Esophagus muscularis mucosa (tissue), 4 donors: Measurements from ENCODE around the gene ANKRD16. TPM values are rescaled to one million over a fixed set of nuclear protein-coding genes. Genes with fewer than 3 reads are reported as not detected.

Source experiments
- DNase-seq: peaks from one replicate; pipeline ENCODE4 v3.0.0-alpha.2; 2017; ENCODE audit errors: extremely low spot score
- H3K27ac ChIP-seq, 4 donors: fragments of 200-600 bp; sonication (generic); replicated peaks in 1 of 4; 1 replicate in 3 of 4; 2 replicates in 1 of 4; pipeline ENCODE4 v1.5.1; 2016 to 2019; ENCODE audit warnings: mild to moderate bottlenecking in 1 of 4
- H3K27me3 ChIP-seq, 4 donors: fragments of 200-600 bp; sonication (generic); one replicate each; pipeline versions ENCODE4 v1.5.1 to v1.6.0; 2016 to 2019
- H3K36me3 ChIP-seq, 4 donors: fragments of 200-600 bp; sonication (generic); one replicate each; pipeline ENCODE4 v1.5.1; 2016 to 2019
- H3K4me1 ChIP-seq, 4 donors: fragments of 200-600 bp; sonication (generic); one replicate each; pipeline ENCODE4 v1.5.1; 2016 to 2019
- H3K4me3 ChIP-seq, 4 donors: fragments of 200-600 bp; sonication (generic); 1 replicate in 2 of 4; 2 replicates in 2 of 4; pipeline ENCODE4 v1.5.1; 2016 to 2019; ENCODE audit warnings: mild to moderate bottlenecking in 4 of 4, moderate library complexity in 1 of 4
- H3K9me3 ChIP-seq, 4 donors: fragments of 200-600 bp; sonication (generic); 1 replicate in 3 of 4; 2 replicates in 1 of 4; pipeline ENCODE4 v1.5.1; 2016 to 2019
- EP300 ChIP-seq: sonication (generic); formaldehyde crosslinking; IDR thresholded peaks from one replicate; pipeline ENCODE4 v1.6.1; 2017; ENCODE audit warnings: antibody characterized with exemption
- POLR2A ChIP-seq: fragments of 450-650 bp; IDR thresholded peaks from one replicate; pipeline ENCODE4 v1.6.1; 2017; ENCODE audit warnings: antibody characterized with exemption, moderate library complexity, mild to moderate bottlenecking, low read depth
- POLR2AphosphoS5 ChIP-seq, 2 donors: sonication (generic); formaldehyde crosslinking; IDR thresholded peaks; one replicate each; pipeline ENCODE4 v1.6.1; 2017; ENCODE audit warnings: antibody characterized with exemption in 2 of 2
- WGBS: methylation state at CpG from one replicate; pipeline ENCODE4 v1.1.5; 2018; 5-methylcytosine and 5-hydroxymethylcytosine counted together
- intact Hi-C: fragments of 100-400 bp; cut with DNase I; formaldehyde crosslinking; loops from one replicate; pipeline ENCODE4 v1.15.1; 2023
- total RNA-seq, 4 donors: library from RNA; depleted of rRNA; stranded (reverse); fragments of >200 nt; gene quantifications; one replicate each; pipeline versions ENCODE4 v1.1.0 to v1.2.1, GENCODE V29; 2016
- TF ChIP-seq, protein P1 (sequence below), 3 experiments: fragments of 200-600 bp in 2 of 3; fragments of 450-650 bp in 1 of 3; sonication (generic) in 2 of 3; IDR thresholded peaks; one replicate each; pipeline ENCODE4 v1.5.1; 2017 to 2019; ENCODE audit warnings: antibody characterized with exemption in 3 of 3, mild to moderate bottlenecking in 2 of 3, moderate library complexity in 1 of 3

Gene ANKRD16
- total RNA-seq, 4 donors from 2014 or later: 5.1 to 9.0 (median 5.9) TPM

- Histone ChIP-seq H3K27me3 (no peaks in the 10 kb centered on the region), H3K9me3 (no peaks in the 10 kb centered on the region), H3K4me3 (peak within 1 kb of the TSS; percentile 81 to 100 (median 96)), H3K4me1 (peaks cover 32 to 49% (median 48%) of the 10 kb centered on the region in 4 donors), H3K27ac (peak within 1 kb of the TSS; percentile 98 to 99 (median 98)), H3K36me3 (no peaks in the 10 kb centered on the region)
- no peak for TF ChIP-seq EP300
- peak; percentile 87 to 97 for TF ChIP-seq POLR2AphosphoS5 (IDR thresholded peaks at IDR 0.05)
- peak; percentile 73 for TF ChIP-seq POLR2A
- TF ChIP-seq, protein P1, sequence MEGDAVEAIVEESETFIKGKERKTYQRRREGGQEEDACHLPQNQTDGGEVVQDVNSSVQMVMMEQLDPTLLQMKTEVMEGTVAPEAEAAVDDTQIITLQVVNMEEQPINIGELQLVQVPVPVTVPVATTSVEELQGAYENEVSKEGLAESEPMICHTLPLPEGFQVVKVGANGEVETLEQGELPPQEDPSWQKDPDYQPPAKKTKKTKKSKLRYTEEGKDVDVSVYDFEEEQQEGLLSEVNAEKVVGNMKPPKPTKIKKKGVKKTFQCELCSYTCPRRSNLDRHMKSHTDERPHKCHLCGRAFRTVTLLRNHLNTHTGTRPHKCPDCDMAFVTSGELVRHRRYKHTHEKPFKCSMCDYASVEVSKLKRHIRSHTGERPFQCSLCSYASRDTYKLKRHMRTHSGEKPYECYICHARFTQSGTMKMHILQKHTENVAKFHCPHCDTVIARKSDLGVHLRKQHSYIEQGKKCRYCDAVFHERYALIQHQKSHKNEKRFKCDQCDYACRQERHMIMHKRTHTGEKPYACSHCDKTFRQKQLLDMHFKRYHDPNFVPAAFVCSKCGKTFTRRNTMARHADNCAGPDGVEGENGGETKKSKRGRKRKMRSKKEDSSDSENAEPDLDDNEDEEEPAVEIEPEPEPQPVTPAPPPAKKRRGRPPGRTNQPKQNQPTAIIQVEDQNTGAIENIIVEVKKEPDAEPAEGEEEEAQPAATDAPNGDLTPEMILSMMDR (IDR thresholded peaks at IDR 0.05): peak in 1 of 3 experiments; percentile 14
- 0% methylated on average over 26 of the region's 77 CpGs for WGBS
- intact Hi-C loops: loop anchor here (5.0 kb wide), 4 partner anchors 36 to 126 kb away; partner anchors contain the start of gene FBH1
- DNase-seq: peak; percentile 99
Measured at GRCh38 chr10:5813341-5814109, 76.2 kb downstream of the ANKRD16 start, which contains the start of gene GDI2. Gene GDI2 (minus strand): TSS chr10:5813434. CDS start chr10:5813258, 176 bp downstream.

DNA sequence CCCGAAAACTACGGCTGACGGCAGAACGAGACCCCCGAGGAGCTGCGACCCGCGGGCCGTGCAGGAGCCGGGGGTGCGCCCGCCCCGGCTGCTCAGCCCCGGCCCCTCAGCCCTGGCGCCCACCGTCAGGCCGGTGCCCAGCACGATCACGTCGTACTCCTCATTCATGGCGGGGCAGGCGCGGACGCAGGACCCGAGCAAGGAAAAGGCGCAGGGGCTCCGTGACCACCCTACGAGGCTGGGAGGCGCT is 76.7 kb downstream of the ANKRD16 start:
- no peak for DNase-seq
- 1% methylated on average over 14 of the region's 29 CpGs for WGBS
- H3K36me3 ChIP-seq: no peaks in the 10 kb centered on the region
- H3K27me3 ChIP-seq: no peaks in the 10 kb centered on the region
- H3K27ac ChIP-seq: peak overlapping the region; percentile 98 to 99 (median 98)
- no peak for TF ChIP-seq POLR2A
- TF ChIP-seq EP300: no peak
- TF ChIP-seq, protein P1 (IDR thresholded peaks at IDR 0.05): no peak
- no peak for TF ChIP-seq POLR2AphosphoS5 (IDR thresholded peaks at IDR 0.05)
- H3K9me3 ChIP-seq: no peaks in the 10 kb centered on the region
- peak overlapping the region; percentile 81 to 100 (median 96) for H3K4me3 ChIP-seq
- H3K4me1 ChIP-seq: peaks cover 34 to 54% (median 51%) of the 10 kb centered on the region in 4 donors
- intact Hi-C loops: loop anchor here (5.0 kb wide), 4 partner anchors 36 to 126 kb away; partner anchors contain the start of gene FBH1

DNA sequence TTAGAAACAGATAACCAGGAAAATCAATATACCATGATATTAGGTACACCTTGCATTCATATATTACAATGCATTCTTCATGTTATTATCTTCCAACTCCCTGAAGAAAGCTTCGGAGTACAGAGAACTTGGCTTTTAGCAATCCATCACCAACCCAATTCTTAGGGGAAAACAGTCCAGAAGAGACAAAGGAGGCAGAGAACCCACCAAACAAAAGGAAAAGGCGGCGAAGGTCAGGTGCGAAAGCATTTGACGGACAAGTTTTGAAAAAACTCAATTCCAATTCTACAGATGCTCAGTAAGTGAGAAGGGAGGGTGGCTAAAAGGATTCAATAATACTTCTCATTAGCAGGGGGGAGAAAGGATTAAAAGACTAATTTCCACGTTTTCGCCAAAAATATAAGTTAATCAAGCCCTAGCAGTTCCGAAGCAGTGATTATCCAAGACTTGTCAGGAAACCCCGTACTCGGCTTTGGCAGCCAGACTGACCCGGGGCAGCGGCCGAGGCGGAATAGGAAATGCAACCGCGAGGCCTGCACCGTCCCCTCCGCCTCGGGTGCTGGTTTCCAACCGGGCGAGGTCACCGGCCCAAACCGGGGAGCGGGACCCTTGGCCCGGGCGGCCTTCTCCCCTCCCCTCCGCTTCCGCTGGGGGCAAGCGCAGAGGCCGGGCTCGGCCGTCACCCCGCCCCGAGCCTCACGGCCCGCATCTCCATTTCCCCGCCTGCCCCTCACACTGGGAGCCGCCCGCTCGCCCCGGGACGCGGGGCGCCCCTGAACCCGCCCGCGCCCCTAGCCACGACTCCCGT is 77.2 kb downstream of the ANKRD16 start:
- Histone ChIP-seq H3K36me3 (no peaks in the 10 kb centered on the region), H3K4me3 (peak overlapping the region; percentile 81 to 100 (median 96)), H3K27me3 (no peaks in the 10 kb centered on the region), H3K9me3 (no peaks in the 10 kb centered on the region), H3K4me1 (peaks cover 39 to 59% (median 56%) of the 10 kb centered on the region in 4 donors), H3K27ac (peak overlapping the region; percentile 98 to 99 (median 98))
- intact Hi-C loops: loop anchor here (5.0 kb wide), 4 partner anchors 35 to 125 kb away; partner anchors contain the start of gene FBH1
- no peak for DNase-seq
- TF ChIP-seq POLR2AphosphoS5 (IDR thresholded peaks at IDR 0.05): peak in 1 of 2 donors; percentile 14
- no peak for TF ChIP-seq EP300
- TF ChIP-seq, protein P1 (IDR thresholded peaks at IDR 0.05): peak in 1 of 3 experiments; percentile 10
- TF ChIP-seq POLR2A: no peak
- whole genome bisulfite sequencing: 0% methylated on average over 16 of the region's 49 CpGs

Other genes with a start within 250 kb of the ANKRD16 start
- 10 to 100 TPM; 15.4 to 24.0 (median 17.4) TPM for gene ASB13, start 223.3 kb downstream of the ANKRD16 start, total RNA-seq
- 10 to 100 TPM; 56.9 to 66.3 (median 63.9) TPM for gene TASOR2, start 205.1 kb downstream of the ANKRD16 start, total RNA-seq
- gene GDI2, start 76.5 kb downstream of the ANKRD16 start, total RNA-seq: 100 to 1,000 TPM; 194 to 233 (median 210) TPM
- gene FBH1, start 350 bp upstream of the ANKRD16 start, total RNA-seq: 10 to 100 TPM; 90.3 to 93.0 (median 92.3) TPM
- gene IL15RA, start 87.7 kb upstream of the ANKRD16 start, total RNA-seq: 10 to 100 TPM; 19.5 to 30.1 (median 24.2) TPM
- 10 to 100 TPM in 1 of 4 donors, 1 to 10 TPM in 1, under 1 TPM in 2; 0.39 to 17.4 (median 1.1) TPM for gene IL2RA, start 172.5 kb upstream of the ANKRD16 start, total RNA-seq
- gene RBM17, start 199.1 kb upstream of the ANKRD16 start, total RNA-seq: 10 to 100 TPM; 48.5 to 72.9 (median 59.5) TPM